NCI-H2196 treated with DMSO at 0.1 percent for 48 hours (cell line): ENCODE data around the gene BANF1.

Experiments used
- DNase-seq: peaks from one replicate; lab custom pipeline; 2025; ENCODE audit not compliant: unreplicated experiment; lab: John Stamatoyannopoulos, UW

Gene BANF1

GRCh38 chr11:66036334-66036710, 34.0 kb downstream of the BANF1 start:
- no peak for DNase-seq

- no peak for DNase-seq
Observed at GRCh38 chr11:66037327-66037726, 35.0 kb downstream of the BANF1 start.

GRCh38 chr11:66039765-66040164, 37.5 kb downstream of the BANF1 start:
- DNase-seq = no peak

GRCh38 chr11:66042227-66042995, 40.1 kb downstream of the BANF1 start:
- no peak for DNase-seq

- no peak for DNase-seq
Observed at GRCh38 chr11:66042996-66043906, 40.9 kb downstream of the BANF1 start.

GRCh38 chr11:66044757-66045156, 42.5 kb downstream of the BANF1 start:
- no peak for DNase-seq

GRCh38 chr11:66045177-66045639, 42.9 kb downstream of the BANF1 start:
- peak; percentile 71 for DNase-seq

- no peak for DNase-seq
Observed at GRCh38 chr11:66046901-66047300, 44.6 kb downstream of the BANF1 start.

GRCh38 chr11:66047541-66048365, 45.5 kb downstream of the BANF1 start:
- no peak for DNase-seq

- DNase-seq = no peak
Observed at GRCh38 chr11:66048547-66049323, 46.4 kb downstream of the BANF1 start, which contains the start of gene GAL3ST3. GAL3ST3 (minus strand) TSS chr11:66049161; CDS start chr11:66045415, 3,746 bp downstream.

GRCh38 chr11:66050581-66051231, 48.4 kb downstream of the BANF1 start:
- DNase-seq = no peak

GRCh38 chr11:66051371-66051765, 49.1 kb downstream of the BANF1 start:
- no peak for DNase-seq

GRCh38 chr11:66051766-66052663, 49.7 kb downstream of the BANF1 start, which contains the start of gene SF3B2:
SF3B2 (plus strand) TSS chr11:66052364; CDS start chr11:66052385, 21 bp downstream.
- peak; percentile 96 for DNase-seq

- DNase-seq = no peak
Observed at GRCh38 chr11:66052664-66052982, 50.3 kb downstream of the BANF1 start.
